NCI-H2081 (cell line): ENCODE measurements around the gene RRAS2.
A peak's percentile ranks its signal among the peaks of the same experiment; 100 is the strongest.
"Not testable (repeated sequence)": the region's sequence is repeated elsewhere in the genome, so short reads cannot be mapped to it uniquely, and the experiment has no call there.

Experiments used
- DNase-seq, 2 experiments: peaks; one replicate each; lab custom pipeline; 2025; lab: John Stamatoyannopoulos, UW

RRAS2 gene

DNA sequence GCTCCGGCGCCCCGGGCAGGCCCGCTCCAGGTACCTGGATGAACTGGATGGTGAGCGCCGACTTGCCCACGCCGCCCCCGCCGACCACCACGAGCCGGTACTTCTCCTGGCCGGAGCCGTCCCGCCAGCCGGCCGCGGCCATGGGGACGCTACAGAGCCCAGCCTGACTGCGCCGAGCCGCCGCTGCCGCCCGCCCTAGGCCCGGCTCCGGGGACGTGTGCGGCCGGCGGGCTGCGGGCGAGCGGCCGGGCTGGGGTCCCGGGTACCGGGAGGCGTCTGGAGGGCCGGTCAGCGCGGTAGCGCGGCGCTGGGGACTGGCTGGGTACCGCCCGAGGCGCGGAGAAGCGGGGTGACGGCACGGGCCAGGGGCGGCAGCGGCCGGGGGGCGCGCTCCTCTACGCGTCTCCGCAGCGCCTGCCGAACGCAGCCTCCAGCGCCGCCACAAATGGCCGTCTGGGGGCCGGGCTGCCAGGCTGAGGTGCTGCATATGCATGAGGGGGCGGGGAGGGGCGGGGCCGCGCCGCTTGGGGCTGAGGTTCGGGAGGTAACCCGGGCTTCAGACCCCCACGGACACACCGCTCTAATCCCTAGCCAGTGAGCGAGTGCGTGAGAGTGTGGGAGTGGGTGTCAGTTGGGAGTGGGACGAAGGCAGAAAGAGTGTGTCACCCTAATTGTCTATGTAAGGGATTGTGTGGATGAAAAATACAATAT, at the start of gene RRAS2:
Gene RRAS2, minus strand, starts transcription at position 455 of the 711 bp plus-strand sequence. Its CDS starts 313 bp downstream, at position 142.
- DNase-seq: peak; percentile 64 to 72

DNA sequence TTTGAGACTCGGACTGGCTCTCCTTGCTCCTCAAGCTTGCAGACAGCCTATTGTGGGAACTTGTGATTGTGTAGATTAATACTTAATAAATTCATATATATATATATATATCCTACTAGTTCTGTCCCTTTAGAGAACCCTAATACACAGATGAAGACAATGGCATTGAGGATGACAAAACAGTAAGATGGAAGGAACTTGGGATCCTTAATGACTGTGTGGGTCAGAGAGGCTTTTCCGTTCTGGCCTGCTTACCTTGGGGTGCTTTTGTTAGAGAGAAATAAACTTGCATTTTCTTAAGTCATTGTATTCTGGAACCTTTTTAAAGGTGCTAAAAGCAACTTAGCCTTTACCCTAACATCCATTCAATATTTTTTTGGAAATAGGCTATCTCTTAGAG, 49.6 kb upstream of the RRAS2 start:
- no peak for DNase-seq

DNA sequence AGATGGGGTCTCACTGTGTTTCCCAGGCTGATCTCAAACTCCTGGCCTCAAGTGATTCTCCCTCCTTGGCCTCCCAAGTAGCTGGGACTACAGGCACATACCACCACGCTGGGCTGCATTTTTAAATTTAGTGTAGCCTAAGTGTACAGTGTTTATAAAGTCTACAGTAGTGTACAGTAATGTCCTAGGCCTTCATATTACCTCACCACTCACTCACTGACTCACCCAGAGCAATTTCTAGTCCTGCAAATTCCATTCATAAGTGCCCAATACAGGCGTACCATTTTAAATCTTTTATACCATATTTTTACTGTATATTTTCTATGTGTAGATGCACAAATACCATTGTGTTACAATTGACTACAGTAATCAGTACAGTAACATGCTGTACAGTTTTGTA, 47.1 kb upstream of the RRAS2 start:
- DNase-seq: not testable (repeated sequence)

DNA sequence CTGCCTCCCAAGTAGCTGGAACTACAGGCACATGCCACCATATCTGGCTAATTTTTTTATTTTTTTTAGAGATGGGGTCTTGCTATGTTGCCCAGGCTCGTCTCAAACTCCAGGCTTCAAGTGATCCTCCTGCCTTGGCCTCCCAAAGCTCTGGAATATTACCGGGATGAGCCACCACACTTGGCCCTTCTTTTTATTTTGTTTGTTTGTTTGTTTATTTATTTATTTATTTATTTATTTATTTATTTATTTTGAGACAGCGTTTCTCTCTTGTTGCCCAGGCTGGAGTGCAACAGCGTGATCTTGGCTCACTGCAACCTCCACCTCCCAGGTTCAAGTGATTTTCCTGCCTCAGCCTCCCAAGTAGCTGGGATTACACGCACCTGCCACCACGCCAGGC, 44.5 kb upstream of the RRAS2 start:
- DNase-seq: not testable (repeated sequence)

DNA sequence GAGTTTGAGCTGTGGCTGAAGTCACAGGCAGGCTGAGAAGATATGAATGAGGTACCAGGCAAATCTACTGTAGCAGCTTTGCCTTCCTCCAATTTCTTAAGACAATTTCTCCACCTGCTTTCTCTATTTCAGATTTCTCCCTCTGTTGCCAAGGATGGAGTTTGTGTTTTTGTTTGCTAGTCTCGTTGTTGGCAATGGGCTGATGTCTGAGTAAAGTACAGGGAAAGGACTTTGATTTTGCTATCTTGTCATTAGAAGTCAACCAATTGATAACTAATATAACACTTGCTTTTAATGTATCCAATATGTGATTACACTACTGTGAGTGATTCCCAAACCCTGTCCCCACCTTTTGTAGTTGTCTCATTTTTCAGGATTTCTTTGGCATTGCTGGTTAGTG, 40.1 kb upstream of the RRAS2 start:
- DNase-seq: no peak

DNA sequence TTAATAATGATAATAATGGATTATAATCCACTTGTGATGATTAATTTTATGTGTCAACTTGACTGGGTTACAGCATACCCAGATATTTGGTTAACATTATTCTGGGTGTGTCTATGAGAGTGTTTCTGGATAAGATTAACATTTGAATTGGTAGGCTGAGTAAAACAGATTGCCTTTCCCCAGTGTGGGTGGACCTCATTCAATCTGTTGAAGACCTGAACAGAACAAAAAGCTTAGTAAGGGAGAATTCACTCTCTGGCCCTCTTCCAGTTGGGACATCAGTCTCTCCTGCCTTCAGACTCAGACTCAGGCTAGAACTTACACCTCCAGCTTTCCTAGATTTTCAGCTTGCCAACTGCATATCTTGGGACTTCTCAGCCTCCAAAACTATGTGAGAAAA, 37.3 kb upstream of the RRAS2 start:
- DNase-seq: no peak

DNA sequence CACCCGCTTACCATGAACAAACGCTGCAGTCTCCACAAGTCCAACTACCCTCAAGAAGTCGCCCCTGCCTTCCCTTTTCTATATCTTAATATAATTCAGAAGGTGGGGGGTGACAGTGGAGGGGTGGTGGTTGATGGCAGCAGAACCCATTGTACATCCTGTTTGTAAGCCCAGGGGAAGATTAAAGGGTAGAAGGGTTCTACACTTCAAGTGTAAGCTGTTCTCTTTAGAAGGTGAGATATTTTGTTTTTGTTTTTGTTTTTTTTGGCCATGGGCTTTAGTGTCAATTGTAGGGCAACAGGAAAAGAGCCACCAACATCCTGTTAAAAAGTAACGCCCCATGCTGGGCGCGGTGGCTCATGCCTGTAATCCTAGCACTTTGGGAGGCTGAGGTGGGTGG, 34.9 kb upstream of the RRAS2 start:
- DNase-seq: no peak

DNA sequence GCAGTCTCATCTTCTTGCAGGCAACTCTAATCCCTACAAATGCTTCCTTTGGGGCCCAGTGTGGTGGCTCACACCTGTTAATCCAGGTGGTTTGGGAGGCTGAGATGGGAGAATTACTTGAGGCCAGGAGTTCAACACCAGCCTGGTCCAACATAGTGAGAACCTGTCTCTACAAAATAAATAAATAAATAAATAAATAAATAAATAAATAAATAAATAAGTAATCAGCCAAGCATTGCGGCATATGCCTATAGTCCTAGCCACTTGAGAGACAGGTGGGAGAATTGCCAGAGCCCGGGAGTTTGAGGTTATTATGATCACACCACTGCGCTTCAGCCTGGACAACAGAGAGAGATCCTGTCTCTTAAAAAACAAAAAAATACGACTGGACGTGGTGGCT, 34.1 kb upstream of the RRAS2 start:
- no peak for DNase-seq

DNA sequence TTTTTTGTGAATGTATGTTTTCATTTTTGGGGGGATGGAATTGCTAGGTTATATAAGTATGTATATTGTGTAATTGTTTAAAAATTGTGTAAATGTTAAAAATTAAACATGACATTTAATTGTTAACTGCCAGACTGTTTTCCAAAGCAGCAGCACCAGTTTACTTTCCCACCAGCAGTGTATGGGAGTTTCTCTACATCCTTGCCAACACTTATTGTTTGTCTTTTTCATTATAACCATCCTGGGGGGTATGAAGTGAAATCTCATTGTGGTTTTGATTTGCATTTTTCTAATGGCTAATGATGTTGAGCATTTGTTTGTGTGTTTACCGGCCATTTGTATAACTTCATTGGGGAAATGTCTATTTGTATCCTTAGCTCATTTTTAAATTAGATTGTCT, 31.7 kb upstream of the RRAS2 start:
- no peak for DNase-seq

DNA sequence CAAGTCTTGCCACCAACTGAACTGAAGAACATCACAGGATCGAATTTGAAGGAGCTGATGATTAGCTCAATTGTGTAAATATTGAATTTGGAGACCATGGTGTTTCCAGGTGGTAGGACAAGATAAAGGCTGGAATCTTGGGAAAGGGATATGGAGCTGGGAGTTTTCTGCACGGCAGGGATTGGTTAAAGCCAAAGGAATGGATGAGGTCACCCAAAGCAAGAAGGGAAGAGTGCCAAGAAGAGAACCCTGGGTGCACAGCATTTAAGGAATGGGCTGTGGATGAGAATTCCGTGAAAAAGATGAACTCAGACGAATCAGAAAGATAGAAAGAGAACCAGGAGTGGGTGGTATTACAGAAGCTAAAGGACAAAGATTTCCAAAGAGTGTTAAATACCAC, 29.4 kb upstream of the RRAS2 start:
- DNase-seq: no peak

DNA sequence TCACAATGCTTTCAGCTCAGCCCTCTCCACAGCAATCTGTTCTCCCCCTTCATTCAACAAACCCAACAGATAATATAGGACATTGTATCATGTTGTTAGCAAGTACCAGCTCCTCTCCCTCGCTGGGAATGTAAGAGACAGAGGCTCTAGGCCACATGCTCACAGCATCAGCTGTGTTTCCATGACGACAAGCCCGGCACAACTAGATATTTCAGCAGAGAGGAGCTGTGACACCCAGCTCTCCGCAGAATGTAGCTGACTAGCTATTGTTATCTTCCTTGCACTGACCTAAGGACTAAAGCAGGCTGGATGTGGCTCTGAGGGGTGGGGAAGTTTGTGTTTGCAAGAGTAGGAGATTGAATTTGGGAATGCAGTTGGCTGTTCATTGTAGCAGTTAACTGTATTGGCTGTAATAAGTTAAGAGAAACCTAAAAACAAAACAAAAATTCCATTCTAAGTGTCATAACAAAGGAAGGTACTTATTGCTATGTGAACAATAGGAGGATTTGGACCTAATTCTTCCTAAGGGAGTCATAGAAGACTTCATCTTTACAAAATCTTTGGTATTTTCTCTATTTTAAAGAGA, 28.0 kb upstream of the RRAS2 start:
- DNase-seq: no peak

DNA sequence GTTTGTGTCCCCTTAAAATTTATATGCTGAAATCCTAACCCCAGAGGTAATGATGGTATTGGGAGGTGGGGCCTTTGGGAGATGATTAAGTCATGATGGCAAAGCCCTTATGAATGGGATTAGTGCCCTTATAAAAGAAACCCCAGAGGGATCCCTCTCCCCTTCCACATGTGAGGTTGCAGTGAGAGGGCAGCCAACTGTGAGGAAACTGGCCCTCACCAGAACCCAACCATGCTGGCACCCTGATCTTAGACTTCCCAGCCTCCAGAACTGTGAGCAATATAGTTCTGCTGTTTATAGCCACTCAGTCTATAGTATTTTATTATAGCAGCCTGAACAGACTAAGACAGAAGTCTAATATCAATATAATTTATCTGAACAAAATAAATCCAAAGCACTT, 27.1 kb upstream of the RRAS2 start:
- no peak for DNase-seq

DNA sequence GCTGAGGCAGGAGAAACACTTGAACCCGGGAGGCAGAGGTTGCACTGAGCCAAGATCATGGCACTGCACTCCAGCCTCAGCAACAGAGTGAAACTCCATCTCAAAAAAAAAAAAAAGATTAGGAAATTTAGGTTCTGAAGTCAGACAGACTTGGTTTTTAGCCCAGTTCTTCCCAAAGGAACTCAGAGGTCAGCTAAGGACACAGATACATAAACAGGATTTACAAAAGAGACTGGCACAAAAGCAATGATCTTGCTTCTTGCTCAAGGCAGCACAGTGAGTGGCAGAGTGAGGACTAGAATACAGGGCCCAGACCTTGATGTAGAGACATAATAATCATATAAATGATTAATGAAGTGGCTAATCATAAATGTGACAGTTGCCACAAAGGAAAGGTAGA, 25.4 kb upstream of the RRAS2 start:
- no peak for DNase-seq

DNA sequence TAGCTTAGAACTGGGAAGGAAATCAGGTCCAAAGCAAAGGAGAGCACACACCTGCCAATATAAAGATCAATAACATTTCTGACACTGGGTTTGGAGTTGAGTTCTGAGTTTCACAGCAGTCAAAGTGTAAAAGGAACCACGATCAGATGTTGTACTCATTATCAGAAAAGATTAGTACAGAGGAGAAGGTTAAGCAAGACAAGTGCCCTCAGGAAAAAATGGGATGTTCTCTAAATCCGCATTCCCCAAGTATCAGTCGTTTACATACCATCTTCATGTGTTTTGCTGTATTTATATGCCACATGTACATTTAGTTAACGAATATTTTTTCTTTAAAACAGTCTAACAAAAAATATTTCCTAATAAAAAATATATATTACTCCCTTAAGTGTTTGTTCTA, 23.0 kb upstream of the RRAS2 start:
- no peak for DNase-seq

DNA sequence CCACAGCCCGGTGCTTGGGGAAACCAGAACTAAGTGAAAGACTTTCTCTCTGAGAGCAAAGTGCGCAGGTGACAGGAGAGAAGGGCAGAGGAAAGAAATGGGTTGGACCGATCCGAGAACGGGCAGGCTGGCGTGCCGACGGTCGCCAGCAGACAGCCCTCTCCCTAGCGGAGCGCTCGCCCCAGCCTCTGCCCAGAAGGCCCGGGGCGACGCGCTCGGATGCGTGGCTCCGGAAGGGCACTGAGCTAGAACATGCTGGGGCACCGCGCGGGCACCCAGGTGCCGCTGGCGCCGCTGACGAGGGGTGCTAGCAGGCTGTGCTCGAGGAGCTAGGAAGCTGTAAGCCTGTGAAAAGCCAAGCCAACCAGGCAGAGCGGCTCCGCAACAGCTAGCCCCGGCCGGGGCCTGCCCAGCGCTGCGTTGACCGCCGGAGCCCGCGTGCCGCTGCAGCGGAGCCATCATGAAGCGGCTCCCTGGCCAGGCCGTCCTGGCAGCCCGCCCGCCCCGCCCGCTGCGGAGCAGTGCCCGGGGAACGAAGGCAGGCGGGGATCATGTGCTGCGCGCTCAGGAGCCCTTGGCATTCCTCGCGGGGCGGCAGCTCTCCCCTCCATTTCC, 22.1 kb upstream of the RRAS2 start:
- DNase-seq: peak; percentile 52 to 73

DNA sequence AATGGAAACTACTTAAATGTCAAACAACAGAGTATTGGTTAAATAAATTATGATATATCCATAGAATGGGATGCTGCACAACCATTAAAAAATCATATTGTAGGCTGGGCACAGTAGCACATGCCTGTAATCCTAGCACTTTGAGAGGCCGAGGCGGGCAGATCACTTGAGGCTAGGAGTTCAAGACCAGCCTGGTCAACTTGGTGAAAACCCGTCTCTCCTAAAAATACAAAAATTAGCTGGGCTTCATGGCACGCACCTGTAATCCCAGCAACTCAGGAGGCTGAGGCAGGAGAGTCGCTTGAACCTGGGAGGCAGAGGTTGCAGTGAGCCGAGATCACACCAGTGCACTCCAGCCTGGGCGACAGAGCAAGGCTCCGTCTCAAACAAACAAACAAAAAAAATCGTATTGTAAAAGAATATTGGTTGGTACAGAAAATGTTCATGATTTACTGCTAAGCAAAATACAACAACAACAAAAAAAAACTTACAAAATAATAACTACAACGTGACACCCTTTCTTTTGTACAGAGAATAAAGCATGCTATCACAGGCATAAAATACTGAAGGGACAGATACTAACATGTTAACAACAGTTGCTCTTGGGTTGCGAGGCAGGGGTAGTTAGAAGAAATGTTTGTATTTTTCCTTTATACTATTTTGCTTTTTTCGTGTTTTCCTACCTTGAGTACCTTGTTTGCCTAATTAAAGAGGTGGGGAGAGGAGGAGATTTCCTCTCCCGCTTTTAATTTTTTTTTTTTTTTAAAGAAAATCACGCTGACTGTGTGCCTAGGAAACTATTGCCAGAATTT, 21.3 kb upstream of the RRAS2 start:
- no peak for DNase-seq

DNA sequence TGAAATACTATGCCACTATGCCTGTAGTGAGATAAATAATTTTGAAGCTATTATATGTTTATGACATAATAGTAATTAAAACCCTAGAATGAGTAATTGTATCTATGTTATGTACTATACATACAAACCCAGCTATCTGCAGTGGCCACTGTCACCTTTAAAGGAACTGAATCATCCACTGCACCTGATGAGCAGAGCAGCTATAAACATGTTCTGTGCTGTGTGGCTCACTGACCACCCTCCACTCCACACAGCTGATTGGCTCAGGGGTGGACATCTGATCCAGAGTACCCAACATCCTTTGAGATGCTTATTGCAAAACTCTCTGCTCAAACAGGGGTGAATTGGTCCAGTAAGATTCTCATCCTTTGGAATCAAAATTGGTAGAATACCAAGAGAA, 19.2 kb upstream of the RRAS2 start:
- DNase-seq: no peak

DNA sequence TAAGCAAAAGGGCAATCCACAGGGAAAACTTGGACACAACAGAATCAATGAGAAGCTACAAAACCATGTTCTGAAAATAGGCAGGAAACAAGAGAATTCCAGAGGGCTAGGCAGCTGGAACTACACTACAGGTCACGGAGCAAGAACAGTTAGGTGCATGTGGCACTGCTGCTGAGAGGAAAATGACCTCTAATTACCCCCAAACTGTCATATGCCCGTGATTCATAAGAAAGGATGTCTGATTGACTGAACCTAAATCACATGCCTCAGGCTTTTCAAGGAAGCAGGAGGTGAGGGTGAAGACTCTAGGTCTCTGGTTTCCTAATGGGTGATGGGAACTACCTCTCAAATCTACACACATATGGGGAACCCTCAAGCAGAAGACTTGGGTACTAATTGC, 17.9 kb upstream of the RRAS2 start:
- DNase-seq: no peak

DNA sequence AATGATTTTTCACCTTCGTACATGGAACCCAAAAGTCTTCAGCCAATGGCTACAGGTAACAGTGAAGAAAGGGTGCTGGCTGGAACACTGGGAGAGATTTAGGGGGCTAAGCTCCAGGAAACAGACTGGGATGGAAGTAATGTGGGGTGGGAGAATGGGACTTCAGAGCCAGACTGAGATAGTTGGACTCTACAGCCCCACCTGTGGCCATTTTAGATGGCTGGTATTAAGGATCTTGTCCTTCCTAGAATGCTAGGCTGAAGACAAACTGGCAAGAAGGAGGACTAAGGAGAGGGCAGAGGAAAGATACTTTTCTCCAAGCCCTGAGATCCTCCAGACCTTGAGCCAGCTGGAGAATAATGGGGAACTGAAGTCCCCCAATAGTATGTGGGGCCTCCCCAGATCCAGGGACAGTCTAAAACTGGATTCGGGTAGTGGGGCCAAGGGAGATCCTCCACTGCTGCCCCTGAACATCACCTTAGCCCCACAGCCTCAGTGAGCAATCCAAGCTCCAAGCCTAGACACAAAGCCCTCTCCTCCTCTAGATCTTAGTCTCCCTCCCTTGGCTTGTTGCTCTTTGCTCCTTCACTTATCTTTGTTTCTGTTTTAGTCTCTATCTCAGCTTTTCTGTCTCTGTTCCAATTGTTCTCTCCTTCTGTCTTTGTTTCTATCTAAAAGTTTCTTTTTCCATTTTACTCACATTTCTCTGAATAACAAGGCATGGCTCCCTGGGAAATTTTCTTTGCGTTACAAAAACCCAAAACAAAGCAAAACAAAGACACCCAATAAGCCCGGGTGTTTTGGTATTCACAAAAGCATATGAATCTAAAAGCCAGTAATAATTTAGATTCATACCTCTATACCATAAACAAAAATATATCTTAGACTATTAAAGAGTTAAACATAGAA, 16.2 kb upstream of the RRAS2 start:
- no peak for DNase-seq

DNA sequence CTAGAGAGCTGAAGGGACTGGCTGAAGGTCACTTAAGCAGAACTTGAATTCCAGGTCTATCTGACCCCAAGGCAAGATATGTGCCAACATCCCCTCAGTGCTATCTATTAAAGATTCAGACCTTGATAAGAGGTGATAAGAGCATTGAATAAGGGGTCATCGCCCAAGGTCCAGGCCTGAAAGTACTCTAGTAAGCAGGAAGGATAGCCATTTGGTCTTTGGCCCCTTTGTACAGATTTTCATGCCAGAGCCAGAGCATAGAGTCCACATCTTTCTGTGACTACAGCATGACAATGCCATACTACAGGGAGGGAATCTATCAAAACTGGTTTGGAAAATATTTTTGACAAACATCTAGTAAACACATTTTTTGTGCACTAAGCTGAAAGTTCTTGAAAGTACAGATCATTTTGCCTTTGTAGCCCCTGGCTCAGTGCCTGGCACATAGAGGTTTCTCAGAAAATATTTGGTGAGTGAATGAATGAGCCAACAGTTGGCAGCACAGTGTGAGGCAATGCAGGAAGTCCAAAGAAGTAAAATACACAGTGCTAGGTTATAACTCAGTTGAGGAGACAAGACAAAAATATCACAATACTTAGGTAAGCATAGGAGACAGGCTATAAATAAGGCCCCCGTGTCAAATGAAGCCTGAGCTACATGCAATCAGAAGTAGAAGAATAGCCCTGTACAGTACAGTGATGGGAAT, 15.1 kb upstream of the RRAS2 start:
- DNase-seq: no peak

DNA sequence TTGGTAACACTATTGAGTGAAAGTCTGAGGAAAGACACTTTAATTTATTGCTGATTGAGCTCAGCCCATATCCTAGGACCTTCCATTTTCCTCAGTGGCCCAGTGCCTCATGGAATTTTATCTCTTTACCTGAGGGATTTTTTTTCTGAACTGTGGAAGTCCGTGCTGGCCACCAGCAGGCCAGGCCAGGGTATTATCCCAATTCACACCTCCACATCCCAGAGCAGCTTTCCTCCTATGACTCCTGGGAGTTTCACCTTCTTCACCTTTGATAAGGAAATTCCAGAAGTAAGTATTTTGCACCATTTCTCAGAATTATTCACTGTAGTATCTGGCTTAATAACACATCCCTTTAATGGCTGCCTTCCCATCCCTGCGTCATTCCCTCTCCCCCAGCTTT, 13.0 kb upstream of the RRAS2 start:
- no peak for DNase-seq
